Natural killer cell (primary cell): ENCODE results near the gene ZNF750. TPM values are rescaled to one million over a fixed set of nuclear protein-coding genes. Genes with fewer than 3 reads are reported as not detected.
A peak's percentile ranks its signal among the peaks of the same experiment; 100 is the strongest.

Source experiments
- ATAC-seq, 3 donors: fragments of 150-1000 bp in 2 of 3; fragments of 200-7000 bp in 1 of 3; cut with Tn5 transposase; 1 replicate in 1 of 3; 2 replicates in 2 of 3; pipeline ENCODE4 v1.10.0; 2021; ENCODE audit warnings: mild to moderate bottlenecking in 2 of 3, moderate library complexity in 2 of 3
- DNase-seq, 2 donors: peaks; one replicate each; pipeline versions ENCODE4 v3.0.0 to v3.0.0-alpha.2; 2013 to 2021; ENCODE audit warnings: mixed read lengths in 1 of 2
- H3K27ac ChIP-seq: one replicate; pipeline ENCODE4 v1.5.1; 2013; ENCODE audit warnings: mild to moderate bottlenecking, low read length
- H3K27me3 ChIP-seq: one replicate; pipeline ENCODE4 v1.6.1; 2013; ENCODE audit warnings: low read length; ENCODE audit not compliant: control insufficient read depth, insufficient read depth
- H3K36me3 ChIP-seq: one replicate; pipeline ENCODE4 v1.6.1; 2013; ENCODE audit warnings: low read length; ENCODE audit not compliant: control insufficient read depth, insufficient read depth
- H3K4me1 ChIP-seq: one replicate; pipeline ENCODE4 v1.6.1; 2013; ENCODE audit warnings: low read length; ENCODE audit not compliant: control insufficient read depth, insufficient read depth
- H3K4me3 ChIP-seq: one replicate; pipeline ENCODE4 v1.5.1; 2013; ENCODE audit warnings: low read length
- H3K9me3 ChIP-seq: one replicate; pipeline ENCODE4 v1.6.1; 2013; ENCODE audit warnings: low read length; ENCODE audit not compliant: control insufficient read depth, insufficient read depth
- H3K27ac Mint-ChIP-seq, 2 donors: one replicate each; pipeline ENCODE4 v1.8.0; 2022; ENCODE audit warnings: mild to moderate bottlenecking in 2 of 2, mixed read lengths in 2 of 2, moderate library complexity in 1 of 2
- H3K27me3 Mint-ChIP-seq, 2 donors: one replicate each; pipeline ENCODE4 v1.8.0; 2022; ENCODE audit warnings: low read depth in 2 of 2, mixed read lengths in 2 of 2
- H3K36me3 Mint-ChIP-seq: one replicate; pipeline ENCODE4 v1.8.0; 2022; ENCODE audit warnings: mixed read lengths
- H3K4me1 Mint-ChIP-seq, 2 donors: one replicate each; pipeline ENCODE4 v1.8.0; 2022; ENCODE audit warnings: mixed read lengths in 2 of 2
- H3K4me3 Mint-ChIP-seq: one replicate; pipeline ENCODE4 v1.8.0; 2022; ENCODE audit warnings: mild to moderate bottlenecking, moderate library complexity, mixed read lengths
- H3K9me3 Mint-ChIP-seq, 2 donors: one replicate each; pipeline ENCODE4 v1.8.0; 2022; ENCODE audit warnings: mixed read lengths in 2 of 2
- CTCF ChIP-seq: fragments of 200-600 bp; IDR thresholded peaks from one replicate; pipeline ENCODE4 v1.8.0; 2022; ENCODE audit warnings: antibody characterized with exemption
- WGBS: methylation state at CpG from one replicate; pipeline ENCODE4 v1.1.7; 2013; ENCODE audit warnings: missing lambda C conversion rate; ENCODE audit not compliant: insufficient coverage; 5-methylcytosine and 5-hydroxymethylcytosine counted together
- intact Hi-C: fragments of 100-400 bp; cut with micrococcal nuclease; formaldehyde crosslinking; loops from one replicate; pipeline ENCODE4 v1.14.2; 2022
- total RNA-seq, 4 donors: library from RNA; stranded (reverse); fragments of 120-200 nt in 1 of 4; gene quantifications; one replicate each; pipeline versions ENCODE4 v1.2.3 to v1.2.4, GENCODE V29; 2013 to 2022

The ZNF750 gene
- total RNA-seq, 3 donors from 2014 or later (not counting 1 experiment from before 2014, with no cell fraction given) = not detected

- Histone ChIP-seq H3K4me1 (peaks cover 22% of the 10 kb centered on the region), H3K27me3 (no peaks in the 10 kb centered on the region), H3K9me3 (no peaks in the 10 kb centered on the region), H3K27ac (no peak overlapping the region), H3K36me3 (no peaks in the 10 kb centered on the region), H3K4me3 (no peak overlapping the region)
- ATAC-seq = no peak
- Mint-ChIP-seq H3K4me3 (no peak overlapping the region), H3K4me1 (peaks cover 13 to 25% of the 10 kb centered on the region in 2 donors), H3K36me3 (no peaks in the 10 kb centered on the region), H3K27ac (peak overlapping the region in 1 of 2 donors; percentile 64), H3K9me3 (no peaks in the 10 kb centered on the region), H3K27me3 (no peaks in the 10 kb centered on the region)
- TF ChIP-seq CTCF = no peak
- WGBS = 95% methylated on average over 24 of the region's 24 CpGs
- intact Hi-C loops = loop anchor here (5.0 kb wide), 1 partner anchor 237 kb away; no protein-coding TSS in a partner anchor
- no peak for DNase-seq
These were observed 5.5 kb upstream of the ZNF750 start for GRCh38 chr17:82845163-82845807.

- peaks cover 13 to 25% of the 10 kb centered on the region in 2 donors for H3K4me1 Mint-ChIP-seq
- DNase-seq (no peak), ATAC-seq (no peak)
- H3K27ac Mint-ChIP-seq = peak overlapping the region in 1 of 2 donors; percentile 38
- WGBS = 94% methylated on average over 11 of the region's 11 CpGs
- Histone ChIP-seq H3K4me1 (peaks cover 22% of the 10 kb centered on the region), H3K27me3 (no peaks in the 10 kb centered on the region), H3K4me3 (no peak overlapping the region), H3K36me3 (no peaks in the 10 kb centered on the region), H3K27ac (no peak overlapping the region), H3K9me3 (no peaks in the 10 kb centered on the region)
- intact Hi-C loops = loop anchor here (5.0 kb wide), 1 partner anchor 238 kb away; no protein-coding TSS in a partner anchor
- H3K36me3 Mint-ChIP-seq = no peaks in the 10 kb centered on the region
- H3K27me3 Mint-ChIP-seq = no peaks in the 10 kb centered on the region
- no peak overlapping the region for H3K4me3 Mint-ChIP-seq
- no peaks in the 10 kb centered on the region for H3K9me3 Mint-ChIP-seq
- no peak for TF ChIP-seq CTCF
These were observed 5.0 kb upstream of the ZNF750 start for GRCh38 chr17:82844796-82845162.

- H3K27me3 Mint-ChIP-seq = no peaks in the 10 kb centered on the region
- no peak for ATAC-seq
- 97% methylated on average over 6 of the region's 7 CpGs for WGBS
These were observed 4.3 kb upstream of the ZNF750 start for GRCh38 chr17:82843904-82844680.

More at GRCh38 chr17:82843904-82844680, 4.3 kb upstream of the ZNF750 start:
- no peaks in the 10 kb centered on the region for H3K36me3 Mint-ChIP-seq
- no peak for TF ChIP-seq CTCF
- H3K4me1 Mint-ChIP-seq = peaks cover 13 to 20% of the 10 kb centered on the region in 2 donors
- peaks cover 17% of the 10 kb centered on the region for H3K4me1 ChIP-seq
- DNase-seq = no peak
- no peaks in the 10 kb centered on the region for H3K9me3 Mint-ChIP-seq
- H3K27me3 ChIP-seq = no peaks in the 10 kb centered on the region
- no peak overlapping the region for H3K27ac ChIP-seq
- intact Hi-C loops = no loop called here
- no peak overlapping the region for H3K4me3 Mint-ChIP-seq
- no peaks in the 10 kb centered on the region for H3K36me3 ChIP-seq
- no peaks in the 10 kb centered on the region for H3K9me3 ChIP-seq
- no peak overlapping the region for H3K4me3 ChIP-seq
- peak overlapping the region in 1 of 2 donors; percentile 38 for H3K27ac Mint-ChIP-seq
